ENCODE results near the gene RAB37. TPM values are rescaled to one million over a fixed set of nuclear protein-coding genes. Genes with fewer than 3 reads are reported as not detected.

Gene RAB37, protein sequence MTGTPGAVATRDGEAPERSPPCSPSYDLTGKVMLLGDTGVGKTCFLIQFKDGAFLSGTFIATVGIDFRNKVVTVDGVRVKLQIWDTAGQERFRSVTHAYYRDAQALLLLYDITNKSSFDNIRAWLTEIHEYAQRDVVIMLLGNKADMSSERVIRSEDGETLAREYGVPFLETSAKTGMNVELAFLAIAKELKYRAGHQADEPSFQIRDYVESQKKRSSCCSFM
- total RNA-seq, result 1 to 10 TPM in 8 of 9 donors, under 1 TPM in 1; 0.76 to 3.6 (median 1.7) TPM
- polyA plus RNA-seq, result 1 to 10 TPM in 1 of 2 donors, under 1 TPM in 1; 0.83 to 2.0 TPM
- long read RNA-seq, donor 1, partial matches to known transcripts, result 1 of 2 reads
- long read RNA-seq, donor 1, other reads (novel, unspliced or antisense), result 1 of 2 reads
- long read RNA-seq, donor 2, partial matches to known transcripts, result 0 of 1 reads
- long read RNA-seq, donor 2, other reads (novel, unspliced or antisense), result 0 of 1 reads
- long read RNA-seq, donor 3, partial matches to known transcripts, result 0 of 1 reads
- long read RNA-seq, donor 3, other reads (novel, unspliced or antisense), result 1 of 1 reads

DNA sequence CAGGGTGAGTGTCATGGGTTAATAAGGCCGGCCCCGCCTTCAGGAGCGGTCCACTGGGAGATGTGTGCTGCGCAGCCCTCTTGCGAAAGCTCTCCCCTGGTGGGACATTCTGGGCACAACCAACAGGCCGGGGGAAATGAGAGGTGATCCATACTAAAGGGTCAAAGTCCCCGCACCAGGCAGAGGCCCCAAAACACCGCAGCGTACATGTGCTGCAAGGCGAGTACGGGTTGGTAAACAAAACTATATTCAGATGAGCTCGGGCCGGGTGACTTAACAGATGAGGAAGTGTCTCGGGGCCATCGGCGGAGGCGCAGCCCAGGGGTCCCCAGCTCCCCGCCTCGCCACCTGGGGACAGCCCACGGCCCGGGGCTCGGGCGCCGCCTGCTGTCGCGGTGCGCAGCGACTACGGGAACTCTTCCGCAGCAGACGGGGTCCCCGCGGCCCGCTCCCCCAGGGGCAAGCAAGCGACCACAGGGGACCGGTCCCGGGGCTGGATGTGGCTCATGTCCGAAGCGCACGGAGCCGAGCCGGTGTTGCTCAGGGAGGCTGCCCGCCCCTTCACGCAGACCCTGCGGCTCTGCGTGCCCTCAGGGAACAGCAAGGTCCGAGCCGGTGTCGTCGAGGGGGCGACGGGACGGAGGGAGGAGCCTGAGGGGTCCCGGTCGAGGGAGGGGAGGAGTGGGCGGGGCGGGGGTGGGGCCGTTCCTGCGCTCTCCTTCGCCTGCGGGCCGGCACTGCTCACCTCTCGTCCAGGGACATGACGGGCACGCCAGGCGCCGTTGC is at the start of gene RAB37:
TSS of gene RAB37 (plus strand) at position 744 of the 786 bp plus-strand sequence. CDS start at position 761, 17 bp downstream.
- peak in 3 of 4 donors; percentile 45 to 57 (median 53) for ATAC-seq
- DNase-seq, result peak in 1 of 5 donors; percentile 79
- Histone ChIP-seq H3K36me3 (no peaks in the 10 kb centered on the region), H3K27ac (peak within 1 kb of the TSS in 9 of 12 donors; percentile 6 to 87 (median 36)), H3K9me3 (no peaks in the 10 kb centered on the region), H3K4me1 (peaks cover 0 to 56% (median 19%) of the 10 kb centered on the region in 12 donors), H3K27me3 (peaks cover 18 to 55% (median 32%) of the 10 kb centered on the region in 9 donors), H3K4me3 (peak within 1 kb of the TSS; percentile 16 to 59 (median 45))
- TF ChIP-seq POLR2A (IDR thresholded peaks at IDR 0.05), result no peak
- TF ChIP-seq, protein P1, sequence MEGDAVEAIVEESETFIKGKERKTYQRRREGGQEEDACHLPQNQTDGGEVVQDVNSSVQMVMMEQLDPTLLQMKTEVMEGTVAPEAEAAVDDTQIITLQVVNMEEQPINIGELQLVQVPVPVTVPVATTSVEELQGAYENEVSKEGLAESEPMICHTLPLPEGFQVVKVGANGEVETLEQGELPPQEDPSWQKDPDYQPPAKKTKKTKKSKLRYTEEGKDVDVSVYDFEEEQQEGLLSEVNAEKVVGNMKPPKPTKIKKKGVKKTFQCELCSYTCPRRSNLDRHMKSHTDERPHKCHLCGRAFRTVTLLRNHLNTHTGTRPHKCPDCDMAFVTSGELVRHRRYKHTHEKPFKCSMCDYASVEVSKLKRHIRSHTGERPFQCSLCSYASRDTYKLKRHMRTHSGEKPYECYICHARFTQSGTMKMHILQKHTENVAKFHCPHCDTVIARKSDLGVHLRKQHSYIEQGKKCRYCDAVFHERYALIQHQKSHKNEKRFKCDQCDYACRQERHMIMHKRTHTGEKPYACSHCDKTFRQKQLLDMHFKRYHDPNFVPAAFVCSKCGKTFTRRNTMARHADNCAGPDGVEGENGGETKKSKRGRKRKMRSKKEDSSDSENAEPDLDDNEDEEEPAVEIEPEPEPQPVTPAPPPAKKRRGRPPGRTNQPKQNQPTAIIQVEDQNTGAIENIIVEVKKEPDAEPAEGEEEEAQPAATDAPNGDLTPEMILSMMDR (IDR thresholded peaks at IDR 0.05), result peak in 10 of 12 donors; percentile 26 to 56 (median 42)
- WGBS, 4 donors, result 1 to 3% (median 2%) methylated on average over 28 to 67 of the region's 67 CpGs
- intact Hi-C loops (cut with DNase I), result loop anchor here (1.0 to 5.0 kb wide), 4 partner anchors 36 to 80 kb away; no protein-coding TSS in a partner anchor

DNA sequence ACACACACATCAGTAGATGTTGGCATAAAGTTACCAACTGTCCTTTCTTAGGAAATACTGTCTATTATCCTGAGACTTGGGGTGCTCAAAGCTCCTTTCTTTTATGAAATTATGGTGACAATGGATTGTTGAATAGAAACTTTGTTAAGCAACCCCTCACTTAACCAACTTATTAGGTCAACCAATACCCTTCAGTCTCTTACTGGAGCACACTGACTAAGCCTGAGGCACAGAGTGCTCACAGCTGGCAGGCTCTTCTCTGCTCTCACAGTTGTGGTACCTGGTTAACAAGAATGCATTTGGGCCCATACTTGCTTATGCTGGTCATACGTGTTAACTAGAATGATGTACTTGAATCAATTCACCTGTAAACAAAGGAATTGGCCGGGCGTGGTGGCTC is 49.2 kb upstream of the RAB37 start:
- peaks cover 0 to 13% (median 0%) of the 10 kb centered on the region in 9 donors for H3K27me3 ChIP-seq
- intact Hi-C loops (cut with DNase I), result no loop called here
- peaks cover 0 to 45% (median 0%) of the 10 kb centered on the region in 12 donors for H3K4me1 ChIP-seq
- H3K27ac ChIP-seq, result peak overlapping the region in 1 of 12 donors; percentile 91
- TF ChIP-seq POLR2A (IDR thresholded peaks at IDR 0.05), result no peak
- TF ChIP-seq, protein P1 (IDR thresholded peaks at IDR 0.05), result no peak
- ATAC-seq (no peak), DNase-seq (no peak)
- H3K4me3 ChIP-seq, result no peak overlapping the region
- H3K9me3 ChIP-seq, result no peaks in the 10 kb centered on the region
- no peaks in the 10 kb centered on the region for H3K36me3 ChIP-seq
- 74 to 93% (median 89%) methylated on average over 3 of the region's 3 CpGs for WGBS, 4 donors

DNA sequence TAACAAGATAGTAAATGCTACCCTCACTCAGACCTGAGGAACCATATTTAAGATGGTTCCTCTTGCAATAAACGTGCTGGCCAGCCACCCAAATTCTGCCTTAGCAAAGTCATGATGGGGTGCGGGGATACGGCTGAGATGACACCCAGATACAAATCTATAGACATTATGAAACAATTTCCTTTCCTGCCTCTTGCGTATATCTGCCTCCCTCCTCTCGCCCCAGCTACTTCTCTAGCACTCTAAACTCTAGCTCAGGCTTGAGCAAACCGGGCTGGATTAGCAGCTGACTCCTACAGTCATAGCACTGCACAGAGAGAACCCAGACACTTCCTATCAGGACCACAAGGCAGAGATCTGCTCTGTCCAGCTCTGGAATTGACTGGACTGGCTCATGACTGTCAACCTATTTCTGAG is 46.6 kb upstream of the RAB37 start:
- DNase-seq (no peak), ATAC-seq (peak; percentile 42 to 84 (median 67))
- no peaks in the 10 kb centered on the region for H3K36me3 ChIP-seq
- WGBS, 4 donors, result 61 to 69% (median 65%) methylated on average over 6 of the region's 6 CpGs
- intact Hi-C loops (cut with DNase I), result no loop called here
- peaks cover 0 to 39% (median 0%) of the 10 kb centered on the region in 12 donors for H3K4me1 ChIP-seq
- H3K27me3 ChIP-seq, result peaks cover 0 to 9% (median 0%) of the 10 kb centered on the region in 9 donors
- H3K9me3 ChIP-seq, result no peaks in the 10 kb centered on the region
- no peak for TF ChIP-seq POLR2A (IDR thresholded peaks at IDR 0.05)
- TF ChIP-seq, protein P1 (IDR thresholded peaks at IDR 0.05), result no peak
- H3K4me3 ChIP-seq, result no peak overlapping the region
- H3K27ac ChIP-seq, result peak overlapping the region in 1 of 12 donors; percentile 91
